H1 (cell line): ENCODE measurements around the gene PSMD9.

Source experiments
- CHD2 ChIP-seq: IDR thresholded peaks from 2 replicates; pipeline ENCODE4 v1.6.1; 2012; ENCODE audit warnings: low read length, improper control_type of control experiment
- EGR1 ChIP-seq: IDR thresholded peaks from 2 replicates; pipeline ENCODE4 v1.6.1; 2011; ENCODE audit warnings: low read depth, low read length, borderline replicate concordance
- EZH2 ChIP-seq: fragments of 200-600 bp; sonication (generic); IDR thresholded peaks from 2 replicates; pipeline ENCODE4 v1.7.1; 2012; ENCODE audit warnings: low read depth, mild to moderate bottlenecking, moderate library complexity, low read length, inconsistent platforms; ENCODE audit not compliant: severe bottlenecking
- HDAC6 ChIP-seq: IDR thresholded peaks from one replicate; pipeline ENCODE4 v1.7.1; 2012; ENCODE audit warnings: low read depth, mild to moderate bottlenecking, inconsistent platforms, low read length, moderate library complexity
- SIN3A ChIP-seq, 2 experiments: IDR thresholded peaks in 1 of 2; conservative IDR thresholded peaks in 1 of 2; 2 replicates each; pipeline ENCODE4 v1.6.1; 2011 to 2012; ENCODE audit warnings: low read length in 2 of 2, improper control_type of control experiment in 1 of 2, low read depth in 1 of 2, mild to moderate bottlenecking in 1 of 2
- YY1 ChIP-seq: IDR thresholded peaks from 2 replicates; pipeline ENCODE4 v1.6.1; 2011; ENCODE audit warnings: low read depth, mild to moderate bottlenecking, low read length
- TF ChIP-seq, protein P1 (sequence below), 3 experiments: IDR thresholded peaks; 1 replicate in 2 of 3; 2 replicates in 1 of 3; pipeline versions ENCODE4 v1.5.1 to v1.6.1; 2011; ENCODE audit warnings: low read length in 3 of 3, mild to moderate bottlenecking in 3 of 3, inconsistent platforms in 2 of 3, low read depth in 1 of 3, moderate library complexity in 1 of 3; ENCODE audit not compliant: insufficient read depth in 1 of 3; ENCODE audit errors: control extremely low read depth in 1 of 3
- TF ChIP-seq, protein P2 (sequence below): IDR thresholded peaks from 2 replicates; pipeline ENCODE4 v1.6.1; 2011; ENCODE audit warnings: low read length, improper control_type of control experiment
- TF ChIP-seq, protein P3 (sequence below): IDR thresholded peaks from 2 replicates; pipeline ENCODE4 v1.6.1; 2012; ENCODE audit warnings: inconsistent platforms

DNA sequence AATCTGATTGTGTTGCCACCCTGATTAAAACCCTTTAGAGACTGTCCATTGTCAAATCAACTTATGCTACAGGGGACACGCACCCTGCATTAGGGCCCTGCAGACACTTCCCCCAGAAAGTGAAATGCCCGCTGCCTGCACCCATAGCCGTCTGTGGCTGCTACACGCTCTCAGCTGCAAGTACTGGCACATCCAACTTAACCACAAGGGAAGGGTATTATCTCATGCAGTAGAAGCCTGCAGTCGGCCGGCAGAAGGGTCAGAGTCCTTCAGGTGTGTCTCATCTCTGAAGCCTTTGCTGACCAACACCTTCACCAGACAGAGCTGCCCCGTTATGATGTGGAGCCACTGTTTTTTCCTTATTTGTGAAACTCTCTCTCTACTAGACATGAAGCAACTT, 50.6 kb downstream of the PSMD9 start:
- TF ChIP-seq, protein P1, sequence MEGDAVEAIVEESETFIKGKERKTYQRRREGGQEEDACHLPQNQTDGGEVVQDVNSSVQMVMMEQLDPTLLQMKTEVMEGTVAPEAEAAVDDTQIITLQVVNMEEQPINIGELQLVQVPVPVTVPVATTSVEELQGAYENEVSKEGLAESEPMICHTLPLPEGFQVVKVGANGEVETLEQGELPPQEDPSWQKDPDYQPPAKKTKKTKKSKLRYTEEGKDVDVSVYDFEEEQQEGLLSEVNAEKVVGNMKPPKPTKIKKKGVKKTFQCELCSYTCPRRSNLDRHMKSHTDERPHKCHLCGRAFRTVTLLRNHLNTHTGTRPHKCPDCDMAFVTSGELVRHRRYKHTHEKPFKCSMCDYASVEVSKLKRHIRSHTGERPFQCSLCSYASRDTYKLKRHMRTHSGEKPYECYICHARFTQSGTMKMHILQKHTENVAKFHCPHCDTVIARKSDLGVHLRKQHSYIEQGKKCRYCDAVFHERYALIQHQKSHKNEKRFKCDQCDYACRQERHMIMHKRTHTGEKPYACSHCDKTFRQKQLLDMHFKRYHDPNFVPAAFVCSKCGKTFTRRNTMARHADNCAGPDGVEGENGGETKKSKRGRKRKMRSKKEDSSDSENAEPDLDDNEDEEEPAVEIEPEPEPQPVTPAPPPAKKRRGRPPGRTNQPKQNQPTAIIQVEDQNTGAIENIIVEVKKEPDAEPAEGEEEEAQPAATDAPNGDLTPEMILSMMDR (IDR thresholded peaks at IDR 0.05; ENCODE audit: control extremely low read depth in 1 of 3, insufficient read depth in 1 of 3, low read depth in 1 of 3, low read length in 3 of 3) = no peak
- TF ChIP-seq, protein P2, sequence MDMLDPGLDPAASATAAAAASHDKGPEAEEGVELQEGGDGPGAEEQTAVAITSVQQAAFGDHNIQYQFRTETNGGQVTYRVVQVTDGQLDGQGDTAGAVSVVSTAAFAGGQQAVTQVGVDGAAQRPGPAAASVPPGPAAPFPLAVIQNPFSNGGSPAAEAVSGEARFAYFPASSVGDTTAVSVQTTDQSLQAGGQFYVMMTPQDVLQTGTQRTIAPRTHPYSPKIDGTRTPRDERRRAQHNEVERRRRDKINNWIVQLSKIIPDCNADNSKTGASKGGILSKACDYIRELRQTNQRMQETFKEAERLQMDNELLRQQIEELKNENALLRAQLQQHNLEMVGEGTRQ = no peak
- TF ChIP-seq, protein P3, sequence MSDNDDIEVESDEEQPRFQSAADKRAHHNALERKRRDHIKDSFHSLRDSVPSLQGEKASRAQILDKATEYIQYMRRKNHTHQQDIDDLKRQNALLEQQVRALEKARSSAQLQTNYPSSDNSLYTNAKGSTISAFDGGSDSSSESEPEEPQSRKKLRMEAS = no peak
- TF ChIP-seq EGR1 (no peak), SIN3A (conservative IDR thresholded peaks at IDR 0.05 in 1 of 2, IDR thresholded peaks at IDR 0.05 in 1 of 2; ENCODE audit: low read depth in 1 of 2, low read length in 2 of 2) (no peak), EZH2 (no peak), YY1 (no peak), CHD2 (no peak), HDAC6 (no peak)
